ENCODE results near the gene TFAM. TPM values are rescaled to one million over a fixed set of nuclear protein-coding genes. Genes with fewer than 3 reads are reported as not detected.
A peak's percentile ranks its signal among the peaks of the same experiment; 100 is the strongest.
"Not testable (repeated sequence)": the region's sequence is repeated elsewhere in the genome, so short reads cannot be mapped to it uniquely, and the experiment has no call there.

TFAM gene
- total and polyA plus RNA-seq, 2 donors from 2014 or later = 18.5 to 35.0 TPM

- H3K27me3 ChIP-seq (ENCODE audit: control insufficient read depth, insufficient read depth, low read length) = no peaks in the 10 kb centered on the region
- no peak overlapping the region for H3K27ac ChIP-seq (ENCODE audit: low read depth in 2 of 2, low read length in 2 of 2)
- H3K9me3 ChIP-seq (ENCODE audit: control insufficient read depth in 2 of 3, insufficient read depth in 1 of 3, low read length in 3 of 3) = no peaks in the 10 kb centered on the region
- no peak for TF ChIP-seq CTCF (IDR thresholded peaks at IDR 0.05; ENCODE audit: borderline replicate concordance, extremely low read depth, insufficient read depth)
- no peak overlapping the region for H3K4me3 ChIP-seq (ENCODE audit: low read length in 3 of 3)
- H3K4me1 ChIP-seq (ENCODE audit: control insufficient read depth in 2 of 3, insufficient read depth in 2 of 3, low read depth in 1 of 3, low read length in 3 of 3) = peaks cover 0 to 5% (median 5%) of the 10 kb centered on the region in 3 donors
- FAIRE-seq (no peak), DNase-seq (no peak)
- intact Hi-C loops (cut with DNase I) = no loop called here
- no peak overlapping the region for H3K9ac ChIP-seq (ENCODE audit: low read length in 3 of 3)
- H3K36me3 ChIP-seq (ENCODE audit: control insufficient read depth in 2 of 3, insufficient read depth in 3 of 3, low read length in 3 of 3) = no peaks in the 10 kb centered on the region
Measured at GRCh38 chr10:58412502-58412961, 27.3 kb downstream of the TFAM start.

- Histone ChIP-seq H3K9me3 (ENCODE audit: control insufficient read depth in 2 of 3, insufficient read depth in 1 of 3, low read length in 3 of 3) (no peaks in the 10 kb centered on the region), H3K4me1 (ENCODE audit: control insufficient read depth in 2 of 3, insufficient read depth in 2 of 3, low read depth in 1 of 3, low read length in 3 of 3) (peaks cover 0 to 5% (median 5%) of the 10 kb centered on the region in 3 donors), H3K4me3 (ENCODE audit: low read length in 3 of 3) (no peak overlapping the region), H3K9ac (ENCODE audit: low read length in 3 of 3) (no peak overlapping the region), H3K36me3 (ENCODE audit: control insufficient read depth in 2 of 3, insufficient read depth in 3 of 3, low read length in 3 of 3) (no peaks in the 10 kb centered on the region), H3K27ac (ENCODE audit: low read depth in 2 of 2, low read length in 2 of 2) (peak overlapping the region in 1 of 2 donors; percentile 15), H3K27me3 (ENCODE audit: control insufficient read depth, insufficient read depth, low read length) (no peaks in the 10 kb centered on the region)
- intact Hi-C loops (cut with DNase I) = no loop called here
- peak; percentile 50 for TF ChIP-seq CTCF (IDR thresholded peaks at IDR 0.05; ENCODE audit: borderline replicate concordance, extremely low read depth, insufficient read depth)
- peak; percentile 75 for FAIRE-seq
- peak in 2 of 5 donors; percentile 77 to 87 for DNase-seq
Measured at GRCh38 chr10:58414270-58415041, 29.2 kb downstream of the TFAM start.

- no peak overlapping the region for H3K9ac ChIP-seq (ENCODE audit: low read length in 3 of 3)
- H3K36me3 ChIP-seq (ENCODE audit: control insufficient read depth in 2 of 3, insufficient read depth in 3 of 3, low read length in 3 of 3) = no peaks in the 10 kb centered on the region
- H3K4me1 ChIP-seq (ENCODE audit: control insufficient read depth in 2 of 3, insufficient read depth in 2 of 3, low read depth in 1 of 3, low read length in 3 of 3) = peaks cover 0 to 5% (median 5%) of the 10 kb centered on the region in 3 donors
- no peaks in the 10 kb centered on the region for H3K27me3 ChIP-seq (ENCODE audit: control insufficient read depth, insufficient read depth, low read length)
- H3K9me3 ChIP-seq (ENCODE audit: control insufficient read depth in 2 of 3, insufficient read depth in 1 of 3, low read length in 3 of 3) = no peaks in the 10 kb centered on the region
- no peak for DNase-seq
- no peak for TF ChIP-seq CTCF (IDR thresholded peaks at IDR 0.05; ENCODE audit: borderline replicate concordance, extremely low read depth, insufficient read depth)
- H3K27ac ChIP-seq (ENCODE audit: low read depth in 2 of 2, low read length in 2 of 2) = no peak overlapping the region
- intact Hi-C loops (cut with DNase I) = no loop called here
- H3K4me3 ChIP-seq (ENCODE audit: low read length in 3 of 3) = no peak overlapping the region
- no peak for FAIRE-seq
Measured at GRCh38 chr10:58415757-58416156, 30.5 kb downstream of the TFAM start.

GRCh38 chr10:58417902-58418301, 32.7 kb downstream of the TFAM start:
- DNase-seq; FAIRE-seq; H3K4me1 ChIP-seq (ENCODE audit: control insufficient read depth in 2 of 3, insufficient read depth in 2 of 3, low read depth in 1 of 3, low read length in 3 of 3); intact Hi-C loops (cut with DNase I); H3K9me3 ChIP-seq (ENCODE audit: control insufficient read depth in 2 of 3, insufficient read depth in 1 of 3, low read length in 3 of 3); H3K27me3 ChIP-seq (ENCODE audit: control insufficient read depth, insufficient read depth, low read length); H3K27ac ChIP-seq (ENCODE audit: low read depth in 2 of 2, low read length in 2 of 2); H3K9ac ChIP-seq (ENCODE audit: low read length in 3 of 3); H3K4me3 ChIP-seq (ENCODE audit: low read length in 3 of 3); H3K36me3 ChIP-seq (ENCODE audit: control insufficient read depth in 2 of 3, insufficient read depth in 3 of 3, low read length in 3 of 3): not testable (repeated sequence)
